ENCODE results near the gene CISTR. TPM values are rescaled to one million over a fixed set of nuclear protein-coding genes. Genes with fewer than 3 reads are reported as not detected.
"Not testable (repeated sequence)": the region's sequence is repeated elsewhere in the genome, so short reads cannot be mapped to it uniquely, and the experiment has no call there.

The CISTR gene
- total RNA-seq = not detected in 2 replicates

GRCh38 chr12:53751336-53752191 lies at the start of gene CISTR:
TSS of gene CISTR (minus strand) at chr12:53751979.
- H3K36me3 Mint-ChIP-seq (ENCODE audit: low read depth) = no peaks in the 10 kb centered on the region
- intact Hi-C loops (cut with micrococcal nuclease) = loop anchor here (10.0 kb wide), 1 partner anchor 747 kb away; the partner anchor contains the start of gene EIF4B
- no peaks in the 10 kb centered on the region for H3K27me3 Mint-ChIP-seq (ENCODE audit: insufficient read depth)
- no peaks in the 10 kb centered on the region for H3K9me3 Mint-ChIP-seq
- DNase-seq (ENCODE audit: low spot score) = no peak
- H3K27ac Mint-ChIP-seq = peak within 1 kb of the TSS; percentile 24
- no peak within 1 kb of the TSS for H3K4me3 Mint-ChIP-seq
- H3K4me1 Mint-ChIP-seq (ENCODE audit: low read depth) = peaks cover 10% of the 10 kb centered on the region

- no peak overlapping the region for H3K27ac Mint-ChIP-seq
- no peak overlapping the region for H3K4me3 Mint-ChIP-seq
- H3K36me3 Mint-ChIP-seq (ENCODE audit: low read depth) = no peaks in the 10 kb centered on the region
- no peaks in the 10 kb centered on the region for H3K9me3 Mint-ChIP-seq
- no peaks in the 10 kb centered on the region for H3K4me1 Mint-ChIP-seq (ENCODE audit: low read depth)
- no peak for DNase-seq (ENCODE audit: low spot score)
- H3K27me3 Mint-ChIP-seq (ENCODE audit: insufficient read depth) = peaks cover 14% of the 10 kb centered on the region
- intact Hi-C loops (cut with micrococcal nuclease) = no loop called here
Observed at GRCh38 chr12:53798575-53798974, 46.8 kb upstream of the CISTR start.

- Mint-ChIP-seq H3K4me1 (ENCODE audit: low read depth) (no peaks in the 10 kb centered on the region), H3K9me3 (no peaks in the 10 kb centered on the region), H3K36me3 (ENCODE audit: low read depth) (no peaks in the 10 kb centered on the region), H3K4me3 (no peak overlapping the region), H3K27me3 (ENCODE audit: insufficient read depth) (peaks cover 6% of the 10 kb centered on the region), H3K27ac (no peak overlapping the region)
- intact Hi-C loops (cut with micrococcal nuclease) = no loop called here
- no peak for DNase-seq (ENCODE audit: low spot score)
Observed at GRCh38 chr12:53795927-53796326, 44.1 kb upstream of the CISTR start.

- Mint-ChIP-seq H3K9me3 (no peaks in the 10 kb centered on the region), H3K36me3 (ENCODE audit: low read depth) (no peaks in the 10 kb centered on the region), H3K27me3 (ENCODE audit: insufficient read depth) (peaks cover 7% of the 10 kb centered on the region), H3K4me3 (no peak overlapping the region), H3K4me1 (ENCODE audit: low read depth) (no peaks in the 10 kb centered on the region), H3K27ac (no peak overlapping the region)
- intact Hi-C loops (cut with micrococcal nuclease) = no loop called here
- DNase-seq (ENCODE audit: low spot score) = no peak
Observed at GRCh38 chr12:53793221-53793620, 41.4 kb upstream of the CISTR start.

GRCh38 chr12:53791735-53792326 lies 40.1 kb upstream of the CISTR start:
- DNase-seq (ENCODE audit: low spot score) = no peak
- H3K27me3 Mint-ChIP-seq (ENCODE audit: insufficient read depth) = peaks cover 9% of the 10 kb centered on the region
- H3K9me3 Mint-ChIP-seq = no peaks in the 10 kb centered on the region
- intact Hi-C loops (cut with micrococcal nuclease) = no loop called here
- H3K36me3 Mint-ChIP-seq (ENCODE audit: low read depth) = no peaks in the 10 kb centered on the region
- H3K4me1 Mint-ChIP-seq (ENCODE audit: low read depth) = no peaks in the 10 kb centered on the region
- H3K27ac Mint-ChIP-seq = no peak overlapping the region
- no peak overlapping the region for H3K4me3 Mint-ChIP-seq

- H3K36me3 Mint-ChIP-seq (ENCODE audit: low read depth) = no peaks in the 10 kb centered on the region
- H3K27ac Mint-ChIP-seq = no peak overlapping the region
- no peaks in the 10 kb centered on the region for H3K4me1 Mint-ChIP-seq (ENCODE audit: low read depth)
- no peak overlapping the region for H3K4me3 Mint-ChIP-seq
- no peak for DNase-seq (ENCODE audit: low spot score)
- intact Hi-C loops (cut with micrococcal nuclease) = no loop called here
- H3K9me3 Mint-ChIP-seq = no peaks in the 10 kb centered on the region
- H3K27me3 Mint-ChIP-seq (ENCODE audit: insufficient read depth) = peaks cover 17% of the 10 kb centered on the region
Observed at GRCh38 chr12:53789570-53789969, 37.8 kb upstream of the CISTR start.

- Mint-ChIP-seq H3K27ac (no peak overlapping the region), H3K4me3 (no peak overlapping the region), H3K9me3 (no peaks in the 10 kb centered on the region), H3K4me1 (ENCODE audit: low read depth) (no peaks in the 10 kb centered on the region), H3K27me3 (ENCODE audit: insufficient read depth) (peaks cover 17% of the 10 kb centered on the region), H3K36me3 (ENCODE audit: low read depth) (no peaks in the 10 kb centered on the region)
- no peak for DNase-seq (ENCODE audit: low spot score)
- intact Hi-C loops (cut with micrococcal nuclease) = no loop called here
Observed at GRCh38 chr12:53788892-53789291, 37.1 kb upstream of the CISTR start.

GRCh38 chr12:53786411-53786810 lies 34.6 kb upstream of the CISTR start:
- DNase-seq (ENCODE audit: low spot score) = no peak
- H3K9me3 Mint-ChIP-seq = no peaks in the 10 kb centered on the region
- H3K4me1 Mint-ChIP-seq (ENCODE audit: low read depth) = no peaks in the 10 kb centered on the region
- no peak overlapping the region for H3K27ac Mint-ChIP-seq
- intact Hi-C loops (cut with micrococcal nuclease) = no loop called here
- H3K36me3 Mint-ChIP-seq (ENCODE audit: low read depth) = no peaks in the 10 kb centered on the region
- H3K4me3 Mint-ChIP-seq = no peak overlapping the region
- peaks cover 29% of the 10 kb centered on the region for H3K27me3 Mint-ChIP-seq (ENCODE audit: insufficient read depth)

GRCh38 chr12:53785161-53785560 lies 33.4 kb upstream of the CISTR start:
- Mint-ChIP-seq H3K4me1 (ENCODE audit: low read depth) (no peaks in the 10 kb centered on the region), H3K4me3 (no peak overlapping the region), H3K27ac (no peak overlapping the region), H3K9me3 (no peaks in the 10 kb centered on the region), H3K36me3 (ENCODE audit: low read depth) (no peaks in the 10 kb centered on the region), H3K27me3 (ENCODE audit: insufficient read depth) (peaks cover 37% of the 10 kb centered on the region)
- no peak for DNase-seq (ENCODE audit: low spot score)
- intact Hi-C loops (cut with micrococcal nuclease) = no loop called here

GRCh38 chr12:53782093-53782703 lies 30.4 kb upstream of the CISTR start:
- DNase-seq (ENCODE audit: low spot score) = no peak
- Mint-ChIP-seq H3K36me3 (ENCODE audit: low read depth) (no peaks in the 10 kb centered on the region), H3K27me3 (ENCODE audit: insufficient read depth) (peaks cover 36% of the 10 kb centered on the region), H3K9me3 (no peaks in the 10 kb centered on the region), H3K4me1 (ENCODE audit: low read depth) (no peaks in the 10 kb centered on the region), H3K4me3 (no peak overlapping the region), H3K27ac (no peak overlapping the region)
- intact Hi-C loops (cut with micrococcal nuclease) = no loop called here

- H3K27ac Mint-ChIP-seq = no peak overlapping the region
- no peaks in the 10 kb centered on the region for H3K9me3 Mint-ChIP-seq
- no peaks in the 10 kb centered on the region for H3K4me1 Mint-ChIP-seq (ENCODE audit: low read depth)
- intact Hi-C loops (cut with micrococcal nuclease) = no loop called here
- H3K4me3 Mint-ChIP-seq = no peak overlapping the region
- peaks cover 34% of the 10 kb centered on the region for H3K27me3 Mint-ChIP-seq (ENCODE audit: insufficient read depth)
- H3K36me3 Mint-ChIP-seq (ENCODE audit: low read depth) = no peaks in the 10 kb centered on the region
- DNase-seq (ENCODE audit: low spot score) = no peak
Observed at GRCh38 chr12:53781228-53781801, 29.5 kb upstream of the CISTR start.

- H3K27ac Mint-ChIP-seq = no peak overlapping the region
- DNase-seq (ENCODE audit: low spot score) = no peak
- H3K36me3 Mint-ChIP-seq (ENCODE audit: low read depth) = no peaks in the 10 kb centered on the region
- H3K27me3 Mint-ChIP-seq (ENCODE audit: insufficient read depth) = peaks cover 30% of the 10 kb centered on the region
- H3K4me1 Mint-ChIP-seq (ENCODE audit: low read depth) = no peaks in the 10 kb centered on the region
- no peaks in the 10 kb centered on the region for H3K9me3 Mint-ChIP-seq
- intact Hi-C loops (cut with micrococcal nuclease) = no loop called here
- H3K4me3 Mint-ChIP-seq = no peak overlapping the region
Observed at GRCh38 chr12:53780323-53780722, 28.5 kb upstream of the CISTR start.

GRCh38 chr12:53779679-53780078 lies 27.9 kb upstream of the CISTR start:
- DNase-seq (ENCODE audit: low spot score); H3K27ac Mint-ChIP-seq; intact Hi-C loops (cut with micrococcal nuclease); H3K4me1 Mint-ChIP-seq (ENCODE audit: low read depth); H3K4me3 Mint-ChIP-seq; H3K36me3 Mint-ChIP-seq (ENCODE audit: low read depth); H3K9me3 Mint-ChIP-seq: not testable (repeated sequence)
- H3K27me3 Mint-ChIP-seq (ENCODE audit: insufficient read depth) = peaks cover 31% of the 10 kb centered on the region
